BE2C (cell line): ENCODE results near the gene ETV6.

Experiments used
- DNase-seq: peaks from one replicate; pipeline ENCODE4 v3.0.0-alpha.2; 2020
- H3K27me3 ChIP-seq: fragments of 250-450 bp; sonication (Bioruptor Pico); 2 replicates; pipeline ENCODE4 v1.5.1; 2020; ENCODE audit warnings: mild to moderate bottlenecking
- H3K36me3 ChIP-seq: fragments of 250-450 bp; sonication (Bioruptor Pico); 2 replicates; pipeline ENCODE4 v1.5.1; 2020; ENCODE audit warnings: mild to moderate bottlenecking
- H3K4me1 ChIP-seq: fragments of 250-450 bp; sonication (Bioruptor Pico); 2 replicates; pipeline ENCODE4 v1.5.1; 2020
- H3K4me3 ChIP-seq: 2 replicates; pipeline ENCODE4 v1.5.1; 2011; ENCODE audit warnings: low read depth, low read length
- H3K9me3 ChIP-seq: fragments of 250-450 bp; sonication (Bioruptor Pico); 2 replicates; pipeline ENCODE4 v1.5.1; 2020
- CTCF ChIP-seq: IDR thresholded peaks from 2 replicates; pipeline ENCODE4 v1.5.1; 2012; ENCODE audit warnings: mild to moderate bottlenecking, low read depth, low read length

ETV6 gene

GRCh38 chr12:11834104-11834812 is 184.8 kb downstream of the ETV6 start:
- Histone ChIP-seq H3K27me3 (no peaks in the 10 kb centered on the region), H3K9me3 (no peaks in the 10 kb centered on the region), H3K4me1 (no peaks in the 10 kb centered on the region), H3K4me3 (no peak overlapping the region), H3K36me3 (no peaks in the 10 kb centered on the region)
- no peak for TF ChIP-seq CTCF
- no peak for DNase-seq

GRCh38 chr12:11834931-11835330 is 185.5 kb downstream of the ETV6 start:
- Histone ChIP-seq H3K27me3 (no peaks in the 10 kb centered on the region), H3K4me3 (no peak overlapping the region), H3K4me1 (peaks cover under 1% of the 10 kb centered on the region; the same call in 1 of the 2 replicates), H3K36me3 (no peaks in the 10 kb centered on the region), H3K9me3 (no peaks in the 10 kb centered on the region)
- no peak for TF ChIP-seq CTCF
- no peak for DNase-seq

- no peaks in the 10 kb centered on the region for H3K27me3 ChIP-seq
- peaks cover 13% of the 10 kb centered on the region for H3K4me1 ChIP-seq
- H3K36me3 ChIP-seq = no peaks in the 10 kb centered on the region
- H3K9me3 ChIP-seq = no peaks in the 10 kb centered on the region
- no peak for TF ChIP-seq CTCF
- no peak for DNase-seq
- no peak overlapping the region for H3K4me3 ChIP-seq
These were observed 187.0 kb downstream of the ETV6 start for GRCh38 chr12:11836282-11837151.

GRCh38 chr12:11837216-11837934 is 187.9 kb downstream of the ETV6 start:
- peaks cover 13% of the 10 kb centered on the region for H3K4me1 ChIP-seq
- no peaks in the 10 kb centered on the region for H3K9me3 ChIP-seq
- no peaks in the 10 kb centered on the region for H3K36me3 ChIP-seq
- no peaks in the 10 kb centered on the region for H3K27me3 ChIP-seq
- H3K4me3 ChIP-seq = no peak overlapping the region
- TF ChIP-seq CTCF = no peak
- no peak for DNase-seq

- no peak overlapping the region for H3K4me3 ChIP-seq
- peaks cover 13% of the 10 kb centered on the region for H3K4me1 ChIP-seq
- DNase-seq = no peak
- no peak for TF ChIP-seq CTCF
- no peaks in the 10 kb centered on the region for H3K27me3 ChIP-seq
- no peaks in the 10 kb centered on the region for H3K36me3 ChIP-seq
- H3K9me3 ChIP-seq = no peaks in the 10 kb centered on the region
These were observed 188.9 kb downstream of the ETV6 start for GRCh38 chr12:11838403-11838802.
